Measurements from ENCODE around the gene PLAGL2.
A peak's percentile ranks its signal among the peaks of the same experiment; 100 is the strongest.
"Not testable (repeated sequence)": the region's sequence is repeated elsewhere in the genome, so short reads cannot be mapped to it uniquely, and the experiment has no call there.

Gene PLAGL2

GRCh38 chr20:32207626-32208498 lies at the start of gene PLAGL2, which contains the start of gene POFUT1:
Gene PLAGL2 (minus strand): TSS chr20:32207743. CDS start chr20:32202178, 5,565 bp downstream.
Gene POFUT1 (plus strand): TSS chr20:32207880. CDS start chr20:32207942, 62 bp downstream.
- peak; percentile 73 to 82 for DNase-seq (ENCODE audit: low spot score in 2 of 2)
- no peaks in the 10 kb centered on the region for H3K9me3 Mint-ChIP-seq
- H3K4me3 Mint-ChIP-seq: peak within 1 kb of the TSS; percentile 95
- no peaks in the 10 kb centered on the region for H3K27me3 Mint-ChIP-seq
- peaks cover 24% of the 10 kb centered on the region for H3K36me3 Mint-ChIP-seq (ENCODE audit: insufficient read depth)
- peak within 1 kb of the TSS; percentile 95 for H3K27ac Mint-ChIP-seq (ENCODE audit: low read depth)
- H3K4me1 Mint-ChIP-seq: peaks cover 80% of the 10 kb centered on the region
- peak; percentile 97 for ATAC-seq (replicated peaks; ENCODE audit: extremely low read depth, poor library complexity, severe bottlenecking)

- Mint-ChIP-seq H3K27me3 (no peaks in the 10 kb centered on the region), H3K36me3 (ENCODE audit: insufficient read depth) (no peaks in the 10 kb centered on the region), H3K9me3 (no peaks in the 10 kb centered on the region), H3K27ac (ENCODE audit: low read depth) (no peak overlapping the region), H3K4me1 (peaks cover 14% of the 10 kb centered on the region), H3K4me3 (no peak overlapping the region)
- ATAC-seq (replicated peaks; ENCODE audit: extremely low read depth, poor library complexity, severe bottlenecking) (no peak), DNase-seq (ENCODE audit: low spot score in 2 of 2) (no peak)
Measured at GRCh38 chr20:32252189-32252588, 44.6 kb upstream of the PLAGL2 start.

GRCh38 chr20:32251470-32251869 lies 43.9 kb upstream of the PLAGL2 start:
- H3K4me3 Mint-ChIP-seq: no peak overlapping the region
- no peak for ATAC-seq (replicated peaks; ENCODE audit: extremely low read depth, poor library complexity, severe bottlenecking)
- H3K36me3 Mint-ChIP-seq (ENCODE audit: insufficient read depth): no peaks in the 10 kb centered on the region
- H3K4me1 Mint-ChIP-seq: peaks cover 14% of the 10 kb centered on the region
- DNase-seq (ENCODE audit: low spot score in 2 of 2): no peak
- H3K9me3 Mint-ChIP-seq: no peaks in the 10 kb centered on the region
- no peak overlapping the region for H3K27ac Mint-ChIP-seq (ENCODE audit: low read depth)
- no peaks in the 10 kb centered on the region for H3K27me3 Mint-ChIP-seq

GRCh38 chr20:32249030-32249738 lies 41.6 kb upstream of the PLAGL2 start:
- DNase-seq (ENCODE audit: low spot score in 2 of 2): peak in 1 of 2 donors; percentile 40
- ATAC-seq (replicated peaks; ENCODE audit: extremely low read depth, poor library complexity, severe bottlenecking): peak; percentile 98
- H3K36me3 Mint-ChIP-seq (ENCODE audit: insufficient read depth): no peaks in the 10 kb centered on the region
- H3K4me1 Mint-ChIP-seq: peaks cover 14% of the 10 kb centered on the region
- H3K9me3 Mint-ChIP-seq: no peaks in the 10 kb centered on the region
- no peak overlapping the region for H3K27ac Mint-ChIP-seq (ENCODE audit: low read depth)
- no peak overlapping the region for H3K4me3 Mint-ChIP-seq
- no peaks in the 10 kb centered on the region for H3K27me3 Mint-ChIP-seq

GRCh38 chr20:32248043-32248442 lies 40.5 kb upstream of the PLAGL2 start:
- Mint-ChIP-seq H3K36me3 (ENCODE audit: insufficient read depth) (no peaks in the 10 kb centered on the region), H3K4me3 (no peak overlapping the region), H3K9me3 (no peaks in the 10 kb centered on the region), H3K27me3 (no peaks in the 10 kb centered on the region), H3K27ac (ENCODE audit: low read depth) (no peak overlapping the region), H3K4me1 (peaks cover 14% of the 10 kb centered on the region)
- ATAC-seq (replicated peaks; ENCODE audit: extremely low read depth, poor library complexity, severe bottlenecking): no peak
- no peak for DNase-seq (ENCODE audit: low spot score in 2 of 2)

GRCh38 chr20:32246208-32246607 lies 38.7 kb upstream of the PLAGL2 start:
- H3K27me3 Mint-ChIP-seq; DNase-seq (ENCODE audit: low spot score in 2 of 2); H3K36me3 Mint-ChIP-seq (ENCODE audit: insufficient read depth); H3K4me1 Mint-ChIP-seq; H3K9me3 Mint-ChIP-seq; H3K4me3 Mint-ChIP-seq; H3K27ac Mint-ChIP-seq (ENCODE audit: low read depth); ATAC-seq (replicated peaks; ENCODE audit: extremely low read depth, poor library complexity, severe bottlenecking): not testable (repeated sequence)

GRCh38 chr20:32244959-32245358 lies 37.4 kb upstream of the PLAGL2 start:
- no peaks in the 10 kb centered on the region for H3K27me3 Mint-ChIP-seq
- no peak overlapping the region for H3K27ac Mint-ChIP-seq (ENCODE audit: low read depth)
- ATAC-seq (replicated peaks; ENCODE audit: extremely low read depth, poor library complexity, severe bottlenecking): no peak
- H3K4me3 Mint-ChIP-seq: no peak overlapping the region
- no peak for DNase-seq (ENCODE audit: low spot score in 2 of 2)
- H3K36me3 Mint-ChIP-seq (ENCODE audit: insufficient read depth): no peaks in the 10 kb centered on the region
- no peaks in the 10 kb centered on the region for H3K9me3 Mint-ChIP-seq
- no peaks in the 10 kb centered on the region for H3K4me1 Mint-ChIP-seq

GRCh38 chr20:32244150-32244823 lies 36.7 kb upstream of the PLAGL2 start:
- ATAC-seq (replicated peaks; ENCODE audit: extremely low read depth, poor library complexity, severe bottlenecking) (no peak), DNase-seq (ENCODE audit: low spot score in 2 of 2) (no peak)
- no peak overlapping the region for H3K27ac Mint-ChIP-seq (ENCODE audit: low read depth)
- no peaks in the 10 kb centered on the region for H3K36me3 Mint-ChIP-seq (ENCODE audit: insufficient read depth)
- no peaks in the 10 kb centered on the region for H3K9me3 Mint-ChIP-seq
- H3K27me3 Mint-ChIP-seq: no peaks in the 10 kb centered on the region
- no peak overlapping the region for H3K4me3 Mint-ChIP-seq
- H3K4me1 Mint-ChIP-seq: no peaks in the 10 kb centered on the region

- Mint-ChIP-seq H3K4me3 (no peak overlapping the region), H3K4me1 (peaks cover 6% of the 10 kb centered on the region), H3K9me3 (no peaks in the 10 kb centered on the region), H3K27ac (ENCODE audit: low read depth) (no peak overlapping the region), H3K27me3 (no peaks in the 10 kb centered on the region), H3K36me3 (ENCODE audit: insufficient read depth) (no peaks in the 10 kb centered on the region)
- DNase-seq (ENCODE audit: low spot score in 2 of 2): no peak
- no peak for ATAC-seq (replicated peaks; ENCODE audit: extremely low read depth, poor library complexity, severe bottlenecking)
Measured at GRCh38 chr20:32241807-32242206, 34.3 kb upstream of the PLAGL2 start.

- peak overlapping the region; percentile 49 for H3K27ac Mint-ChIP-seq (ENCODE audit: low read depth)
- H3K4me1 Mint-ChIP-seq: peaks cover 6% of the 10 kb centered on the region
- ATAC-seq (replicated peaks; ENCODE audit: extremely low read depth, poor library complexity, severe bottlenecking): no peak
- H3K4me3 Mint-ChIP-seq: no peak overlapping the region
- peaks cover 6% of the 10 kb centered on the region for H3K36me3 Mint-ChIP-seq (ENCODE audit: insufficient read depth)
- H3K27me3 Mint-ChIP-seq: no peaks in the 10 kb centered on the region
- DNase-seq (ENCODE audit: low spot score in 2 of 2): no peak
- H3K9me3 Mint-ChIP-seq: no peaks in the 10 kb centered on the region
Measured at GRCh38 chr20:32240205-32240604, 32.7 kb upstream of the PLAGL2 start.

GRCh38 chr20:32238483-32239425 lies 31.2 kb upstream of the PLAGL2 start:
- H3K4me3 Mint-ChIP-seq: no peak overlapping the region
- no peak for DNase-seq (ENCODE audit: low spot score in 2 of 2)
- no peaks in the 10 kb centered on the region for H3K9me3 Mint-ChIP-seq
- peaks cover 6% of the 10 kb centered on the region for H3K36me3 Mint-ChIP-seq (ENCODE audit: insufficient read depth)
- no peaks in the 10 kb centered on the region for H3K27me3 Mint-ChIP-seq
- no peak for ATAC-seq (replicated peaks; ENCODE audit: extremely low read depth, poor library complexity, severe bottlenecking)
- H3K4me1 Mint-ChIP-seq: peaks cover 6% of the 10 kb centered on the region
- no peak overlapping the region for H3K27ac Mint-ChIP-seq (ENCODE audit: low read depth)

- ATAC-seq (replicated peaks; ENCODE audit: extremely low read depth, poor library complexity, severe bottlenecking): no peak
- no peak for DNase-seq (ENCODE audit: low spot score in 2 of 2)
- Mint-ChIP-seq H3K36me3 (ENCODE audit: insufficient read depth) (peaks cover 10% of the 10 kb centered on the region), H3K4me3 (no peak overlapping the region), H3K27ac (ENCODE audit: low read depth) (peak overlapping the region; percentile 67), H3K27me3 (no peaks in the 10 kb centered on the region), H3K4me1 (peaks cover 18% of the 10 kb centered on the region), H3K9me3 (no peaks in the 10 kb centered on the region)
Measured at GRCh38 chr20:32237419-32237818, 29.9 kb upstream of the PLAGL2 start.

All from central memory CD8-positive, alpha-beta T cell (primary cell).